ENCODE results near the gene MYLK2.
"Not testable (repeated sequence)": the region's sequence is repeated elsewhere in the genome, so short reads cannot be mapped to it uniquely, and the experiment has no call there.

Gene MYLK2

DNA sequence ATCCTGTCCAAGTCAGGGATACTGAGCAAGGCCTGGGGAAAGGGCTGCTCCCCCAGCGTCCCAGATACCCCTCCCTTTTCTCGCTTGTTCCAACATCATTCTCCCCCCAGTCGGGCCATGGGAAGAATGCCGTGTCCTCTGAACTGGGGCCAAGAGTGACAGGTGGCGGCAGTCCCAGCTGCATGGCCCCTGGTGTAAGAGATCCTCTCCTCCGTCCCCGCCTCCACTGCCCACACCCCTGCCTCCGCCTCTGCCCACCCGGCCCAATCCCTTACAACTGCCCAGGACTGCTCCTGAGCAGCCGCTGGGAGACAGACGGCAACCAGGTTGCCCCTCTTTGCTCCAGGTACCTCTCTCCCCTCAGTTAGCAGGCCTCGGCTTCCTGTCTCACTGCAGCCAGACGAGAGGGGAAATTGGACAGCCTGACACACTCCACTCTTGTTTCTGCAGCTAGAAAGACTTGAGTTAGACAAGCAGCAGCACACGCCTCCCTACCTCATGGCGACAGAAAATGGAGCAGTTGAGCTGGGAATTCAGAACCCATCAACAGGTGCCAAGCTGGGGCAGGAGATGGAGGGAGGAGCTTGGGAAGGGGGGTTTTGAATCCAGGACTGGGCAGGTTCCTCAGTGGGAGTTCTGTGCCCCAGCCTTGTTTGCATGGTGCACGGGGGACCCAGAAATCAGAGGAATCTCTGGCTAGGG is at the start of gene MYLK2:
TSS of gene MYLK2 (plus strand) at position 274 of the 702 bp plus-strand sequence. CDS start at position 499, 225 bp downstream.
- DNase-seq (ENCODE audit: low read depth in 3 of 3): no peak

DNA sequence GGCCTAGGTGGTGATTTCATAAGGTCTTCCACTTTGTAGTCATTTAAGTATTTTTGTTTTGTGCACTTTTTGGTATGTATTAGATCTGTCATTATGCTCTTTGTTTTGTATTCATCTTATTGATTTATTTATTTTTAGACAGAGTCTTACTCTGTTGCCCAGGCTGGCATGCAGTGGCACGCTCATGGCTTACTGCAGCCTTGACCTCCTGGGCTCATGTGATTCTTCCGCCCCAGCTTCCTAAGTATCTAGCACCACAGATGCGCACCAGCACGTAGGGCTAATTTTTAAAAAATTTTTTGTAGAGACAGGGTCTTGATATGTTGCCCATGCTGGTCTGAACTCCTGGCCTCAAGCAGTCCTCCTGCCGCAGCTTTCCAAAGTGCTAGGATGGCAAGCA is 49.5 kb upstream of the MYLK2 start:
- no peak for DNase-seq (ENCODE audit: low read depth in 3 of 3)

DNA sequence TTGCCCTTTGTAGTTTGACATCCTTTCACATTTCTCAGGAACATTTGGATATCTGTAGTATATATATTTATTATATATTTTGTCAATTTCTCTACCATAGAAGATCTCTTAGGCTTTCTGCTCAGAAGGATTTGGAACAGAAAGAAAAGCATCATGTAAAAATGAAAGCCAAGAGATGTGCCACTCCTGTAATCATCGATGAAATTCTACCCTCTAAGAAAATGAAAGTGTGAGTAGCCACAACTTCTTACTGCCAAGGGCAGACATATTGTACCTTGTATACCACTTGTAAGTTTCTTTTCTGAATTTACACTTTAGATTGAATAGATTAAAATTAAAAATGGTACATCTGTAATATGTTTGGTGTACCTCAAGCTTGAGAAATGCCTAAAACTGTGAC is 48.9 kb upstream of the MYLK2 start:
- no peak for DNase-seq (ENCODE audit: low read depth in 3 of 3)

DNA sequence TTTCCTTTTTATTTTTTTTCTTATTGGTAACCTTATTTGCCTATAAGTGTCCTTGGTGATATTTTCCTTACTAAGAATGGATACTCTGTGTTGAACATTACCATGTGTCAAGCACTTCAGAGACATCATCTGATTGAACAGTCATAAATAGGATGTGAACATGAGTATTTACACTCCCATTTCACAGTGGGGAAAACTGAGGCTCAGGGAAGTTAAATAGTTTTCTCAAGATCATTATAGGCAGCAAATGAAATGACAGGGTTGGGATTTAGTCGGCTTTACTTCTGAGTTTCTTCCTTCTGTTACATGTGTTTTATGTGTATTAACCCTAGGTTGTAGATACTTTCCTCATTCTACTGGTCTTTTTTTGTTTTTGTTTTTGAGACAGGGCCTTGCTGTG is 44.7 kb upstream of the MYLK2 start:
- no peak for DNase-seq (ENCODE audit: low read depth in 3 of 3)

DNA sequence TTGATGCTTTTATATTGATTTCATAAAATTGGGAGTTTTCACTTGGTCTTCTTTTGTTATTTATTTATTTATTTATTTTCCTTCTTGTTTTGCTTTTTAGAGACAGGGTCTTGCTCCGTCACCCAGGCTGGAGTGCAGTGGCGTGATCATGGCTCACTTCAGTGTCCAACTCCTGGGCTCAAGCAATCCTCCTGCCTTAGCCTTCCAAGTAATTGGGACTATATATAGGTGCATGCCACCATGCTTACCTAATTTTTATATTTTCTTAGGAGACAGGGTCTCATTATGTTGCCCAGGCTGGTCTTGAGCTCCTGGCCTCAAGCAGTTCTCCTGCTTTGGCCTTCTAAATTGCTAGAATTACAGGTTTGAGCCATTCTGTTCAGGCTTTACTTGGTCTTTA is 38.3 kb upstream of the MYLK2 start:
- DNase-seq (ENCODE audit: low read depth in 3 of 3): no peak

DNA sequence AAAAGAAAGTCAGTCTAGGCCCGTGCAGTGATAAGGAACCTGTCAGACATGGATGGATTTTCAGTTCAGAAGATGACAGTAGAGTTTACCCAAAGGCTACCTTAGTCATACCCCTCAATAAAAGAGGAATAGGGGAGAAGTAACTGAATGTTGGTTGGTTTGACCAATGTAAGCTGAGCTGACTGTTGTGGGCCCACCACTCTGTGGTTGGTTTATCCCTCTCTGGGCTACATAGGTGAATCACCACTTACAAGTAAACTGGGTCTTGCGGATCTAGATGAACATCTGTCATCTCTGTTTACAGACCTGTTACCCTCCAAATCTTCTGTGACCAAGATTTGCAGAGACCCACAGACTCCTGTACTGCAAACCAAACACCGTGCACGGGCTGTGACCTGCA is 37.2 kb upstream of the MYLK2 start:
- DNase-seq (ENCODE audit: low read depth in 3 of 3): no peak

DNA sequence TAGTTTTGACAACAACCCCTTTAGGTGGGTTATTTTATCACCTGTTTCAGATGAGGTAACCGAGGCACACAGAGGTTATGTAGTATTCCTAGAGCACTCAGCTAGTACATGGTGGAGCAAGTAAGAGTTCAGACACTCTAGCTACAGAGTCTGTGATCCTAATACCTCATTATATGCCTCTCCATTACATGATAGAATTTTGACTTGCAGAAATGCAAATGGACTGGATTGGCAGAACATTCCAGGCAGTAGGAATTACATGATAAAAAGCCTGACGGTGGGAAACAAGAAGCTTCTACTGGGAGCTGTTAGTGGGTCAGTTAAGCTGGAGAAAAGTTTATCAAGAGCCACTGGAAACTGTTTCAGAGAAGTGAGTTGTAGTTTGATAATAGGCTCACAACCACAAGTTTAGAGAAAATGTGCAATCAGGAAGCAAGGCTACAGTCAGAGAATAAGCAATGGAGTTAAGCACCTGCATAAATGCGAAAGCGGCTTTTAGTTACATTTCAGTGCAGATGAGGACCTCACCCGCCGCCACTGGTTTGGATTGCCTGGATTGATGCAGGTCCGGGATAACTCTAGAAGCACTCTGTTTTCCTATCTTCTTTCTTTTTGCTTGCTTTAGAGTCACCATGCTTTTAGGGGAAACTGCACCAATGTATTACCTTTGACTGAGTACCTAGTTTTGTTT is 34.7 kb upstream of the MYLK2 start:
- DNase-seq (ENCODE audit: low read depth in 3 of 3): no peak

DNA sequence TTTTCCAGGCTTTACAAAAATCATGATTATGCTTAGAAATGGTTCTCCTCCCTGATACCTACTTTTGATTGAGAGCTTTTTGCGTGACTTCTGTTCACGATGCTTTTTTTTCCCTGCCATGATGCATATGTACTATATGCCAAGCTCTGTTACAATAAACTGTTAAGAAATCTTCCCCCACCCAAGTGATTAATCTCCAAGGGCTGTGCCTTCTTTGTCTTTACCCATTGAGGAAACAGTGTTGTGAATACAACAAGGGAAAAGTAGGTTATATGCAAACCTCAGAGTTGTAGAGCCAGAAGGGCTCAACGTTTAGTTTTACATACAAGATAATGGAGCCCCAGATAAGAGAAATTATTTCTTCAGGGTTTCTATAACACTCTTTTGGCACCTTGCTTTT is 34.1 kb upstream of the MYLK2 start:
- no peak for DNase-seq (ENCODE audit: low read depth in 3 of 3)

DNA sequence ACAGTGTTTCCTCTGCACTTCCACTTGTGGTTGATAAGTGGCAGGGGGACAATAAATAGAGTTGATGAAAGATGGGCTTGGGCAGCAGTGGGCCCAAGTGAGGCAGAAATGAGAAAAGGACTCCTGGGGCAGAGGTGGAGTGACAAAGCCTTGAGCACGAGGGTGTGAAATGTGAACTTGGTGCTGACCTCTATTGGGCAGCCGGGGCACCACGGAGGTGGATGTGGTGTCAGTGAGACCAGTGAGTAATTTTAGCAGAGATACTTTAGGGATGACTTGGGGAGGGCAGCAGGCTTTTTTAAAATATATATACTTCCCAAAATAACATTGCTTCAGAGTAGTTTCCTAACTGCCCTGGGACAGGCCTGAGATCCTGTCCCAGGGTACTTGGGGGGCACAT is 30.6 kb upstream of the MYLK2 start:
- no peak for DNase-seq (ENCODE audit: low read depth in 3 of 3)

DNA sequence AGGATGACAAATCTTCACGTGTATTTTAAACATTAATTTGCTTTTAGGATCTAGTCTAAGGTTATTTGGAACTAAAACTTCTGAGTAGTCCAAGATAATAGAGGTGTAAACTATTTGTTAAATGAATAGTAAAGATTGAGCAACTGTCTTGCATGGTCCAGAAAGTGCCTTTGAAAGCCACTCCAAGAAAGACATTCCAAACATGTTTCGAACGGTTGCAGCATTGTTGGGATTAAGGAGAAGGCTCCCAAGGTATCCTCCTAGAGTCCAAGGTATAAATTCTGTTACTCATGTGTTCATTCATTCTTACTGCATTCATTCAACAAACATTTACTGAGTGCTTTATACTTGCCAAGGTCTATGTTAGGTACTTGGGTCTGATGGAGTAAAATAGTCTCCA is 28.8 kb upstream of the MYLK2 start:
- DNase-seq (ENCODE audit: low read depth in 3 of 3): no peak

DNA sequence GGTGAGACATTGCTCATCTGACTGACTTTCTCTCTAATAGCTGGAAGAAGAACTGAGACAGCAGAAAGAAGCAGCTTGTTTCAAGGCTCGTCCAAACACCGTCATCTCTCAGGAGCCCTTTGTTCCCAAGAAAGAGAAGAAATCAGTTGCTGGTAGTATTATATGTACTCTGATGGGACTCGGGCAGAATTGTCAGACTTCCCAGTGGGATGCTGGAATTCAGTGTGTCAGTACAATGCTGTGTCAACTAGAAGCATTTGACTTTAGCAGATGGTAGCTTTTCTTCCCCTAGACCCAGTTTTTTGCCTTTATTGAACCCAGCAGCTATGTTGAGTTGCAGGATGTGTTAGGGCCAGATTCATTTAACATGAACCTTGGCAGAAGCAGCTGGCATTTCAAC is 21.8 kb upstream of the MYLK2 start:
- DNase-seq (ENCODE audit: low read depth in 3 of 3): no peak

DNA sequence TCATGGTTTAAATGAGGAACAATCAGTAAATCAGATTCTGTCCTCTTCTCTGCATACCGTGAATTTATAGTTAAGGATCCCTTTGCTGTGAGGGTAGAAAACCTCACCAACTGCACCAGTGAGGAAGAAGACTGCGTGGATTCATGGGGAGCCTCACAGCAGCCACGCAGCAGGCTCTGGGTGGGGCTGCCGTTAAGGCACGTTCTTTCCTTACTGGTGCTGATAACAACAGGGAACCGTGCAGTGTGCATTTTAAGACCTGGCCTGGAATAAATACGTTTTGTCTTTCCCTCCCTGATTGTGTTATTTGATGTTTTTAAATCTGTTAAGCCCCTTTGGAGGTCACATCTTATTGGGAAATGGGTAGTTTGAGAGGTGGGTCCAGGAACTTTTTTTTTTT is 17.6 kb upstream of the MYLK2 start:
- no peak for DNase-seq (ENCODE audit: low read depth in 3 of 3)

DNA sequence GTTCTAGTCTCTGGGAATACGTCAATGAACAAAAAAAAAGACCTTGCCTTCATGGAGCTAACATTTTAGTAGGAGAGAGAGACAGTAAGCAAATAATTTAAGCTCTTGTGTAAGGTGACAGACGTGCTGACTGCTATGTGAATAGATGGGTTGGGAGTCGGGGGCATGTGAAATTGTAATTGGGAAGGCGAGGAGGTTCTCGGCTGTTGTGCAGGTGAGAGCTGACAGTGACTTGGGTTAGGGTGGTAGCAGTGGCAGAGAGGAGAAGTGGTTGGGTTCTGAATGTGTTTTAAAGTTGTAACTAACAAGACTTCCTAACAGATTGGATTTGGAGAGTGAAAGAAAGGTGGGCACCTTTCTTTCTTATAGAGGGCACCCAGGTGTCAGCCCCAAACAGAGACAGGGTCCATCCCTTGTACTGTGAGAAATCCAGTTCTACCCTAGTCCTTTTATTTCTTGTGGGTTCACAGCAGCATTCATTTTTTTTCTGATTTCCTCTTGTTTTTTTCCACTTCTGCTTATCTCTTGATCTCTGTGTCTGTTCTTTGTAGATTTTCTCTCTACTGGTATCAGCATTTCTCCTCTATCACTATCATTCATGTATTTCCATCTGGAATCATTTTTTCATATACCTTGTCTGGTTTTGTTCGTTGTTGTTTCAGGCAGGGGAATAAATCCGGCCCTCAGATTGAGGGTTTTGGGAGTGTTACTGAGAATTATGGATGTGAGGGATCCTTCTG is 15.4 kb upstream of the MYLK2 start:
- no peak for DNase-seq (ENCODE audit: low read depth in 3 of 3)

DNA sequence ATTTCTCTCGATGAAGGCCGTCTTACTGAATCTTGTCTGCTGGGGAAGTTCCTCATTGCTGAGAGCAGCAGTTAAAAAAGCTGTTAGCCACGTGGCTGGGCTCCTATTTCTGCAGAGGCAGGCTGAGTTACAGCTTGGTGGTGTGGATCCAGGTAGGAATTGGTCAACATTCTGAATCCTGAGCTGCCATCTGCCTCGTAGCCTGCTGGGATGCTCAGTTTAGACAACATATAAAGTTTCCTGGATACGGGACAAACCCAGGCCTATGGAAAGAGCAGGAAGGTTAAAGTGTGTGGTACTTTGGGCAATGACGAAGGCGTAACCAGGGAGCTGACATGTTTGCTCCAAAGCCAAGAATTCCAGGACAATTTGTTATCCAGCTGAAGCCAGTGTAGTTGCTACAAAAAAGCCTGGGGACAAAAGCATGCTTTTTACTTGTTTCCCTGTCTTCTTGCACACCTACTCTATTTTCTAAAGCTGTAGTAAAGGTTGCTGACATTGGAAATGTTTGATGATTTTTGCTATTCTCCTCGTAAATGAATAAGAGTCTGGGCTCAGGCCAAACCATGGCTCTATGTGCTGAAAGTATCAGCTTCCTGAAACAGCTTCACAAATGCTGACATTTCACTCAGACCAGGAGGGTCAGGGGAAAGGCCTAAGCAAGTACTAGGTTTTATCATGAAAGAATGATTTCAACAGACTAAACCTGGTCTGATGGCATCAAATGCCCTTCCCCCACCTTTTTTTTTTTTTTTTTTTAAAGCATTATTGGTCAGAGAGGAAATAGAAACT is 12.4 kb upstream of the MYLK2 start:
- no peak for DNase-seq (ENCODE audit: low read depth in 3 of 3)

DNA sequence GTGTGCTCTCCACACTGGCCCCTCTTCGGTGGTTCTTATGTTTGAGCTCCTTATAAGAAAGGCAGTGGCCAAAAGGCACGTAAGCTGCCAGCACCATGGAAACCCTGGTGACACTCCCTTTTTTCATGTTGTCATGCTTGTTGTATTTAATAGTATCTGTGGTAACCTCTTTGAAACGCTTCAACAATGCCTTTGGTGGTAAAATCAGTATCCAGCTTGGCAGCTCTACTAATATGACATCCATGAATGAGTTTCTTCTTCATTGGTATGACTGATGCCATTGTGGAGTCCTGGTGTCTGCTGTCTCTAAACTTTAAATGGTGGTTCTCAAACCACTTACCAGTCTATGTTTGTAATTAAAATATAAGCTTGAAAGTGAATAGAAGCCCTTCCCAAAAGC is 10.7 kb upstream of the MYLK2 start:
- DNase-seq (ENCODE audit: low read depth in 3 of 3): no peak

DNA sequence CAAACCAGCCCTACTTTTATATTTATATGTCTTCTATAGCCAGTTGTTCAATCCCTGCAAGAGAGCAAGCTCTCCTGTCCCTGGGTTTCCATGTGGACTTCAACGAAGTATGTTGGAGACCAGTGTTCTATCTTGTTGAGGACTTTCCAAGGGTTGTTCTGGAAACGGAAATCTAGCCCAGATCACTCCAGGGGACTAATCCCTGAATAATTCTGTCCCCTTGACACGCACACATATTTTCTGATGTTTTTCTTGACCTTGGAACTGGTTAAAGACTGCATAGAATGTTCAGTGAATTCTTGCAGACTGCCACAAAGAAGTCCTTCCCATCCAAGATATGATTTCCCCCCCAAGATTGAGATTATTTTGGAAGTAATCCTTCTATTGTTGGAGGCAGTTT is 9.5 kb upstream of the MYLK2 start:
- DNase-seq (ENCODE audit: low read depth in 3 of 3): no peak

DNA sequence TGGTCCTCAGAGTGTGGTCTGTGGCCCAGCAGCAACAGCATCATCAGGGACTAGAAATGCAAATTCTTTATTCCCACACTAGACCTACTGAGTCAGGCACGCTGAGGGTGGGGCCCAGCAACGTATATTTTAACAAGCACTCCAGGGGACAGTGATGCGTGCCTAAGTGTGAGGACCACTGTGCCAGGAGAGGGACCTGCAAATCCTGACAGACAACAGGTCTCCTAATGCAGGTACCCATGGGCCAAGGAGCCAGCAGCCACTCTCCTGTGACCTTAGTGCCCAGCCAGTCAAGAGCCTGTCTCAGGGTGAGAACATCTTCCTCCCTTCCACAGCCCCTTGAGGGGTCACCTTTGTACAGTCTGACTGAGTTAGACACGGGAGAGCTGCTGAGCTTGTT is 8.0 kb upstream of the MYLK2 start:
- DNase-seq (ENCODE audit: low read depth in 3 of 3): no peak

DNA sequence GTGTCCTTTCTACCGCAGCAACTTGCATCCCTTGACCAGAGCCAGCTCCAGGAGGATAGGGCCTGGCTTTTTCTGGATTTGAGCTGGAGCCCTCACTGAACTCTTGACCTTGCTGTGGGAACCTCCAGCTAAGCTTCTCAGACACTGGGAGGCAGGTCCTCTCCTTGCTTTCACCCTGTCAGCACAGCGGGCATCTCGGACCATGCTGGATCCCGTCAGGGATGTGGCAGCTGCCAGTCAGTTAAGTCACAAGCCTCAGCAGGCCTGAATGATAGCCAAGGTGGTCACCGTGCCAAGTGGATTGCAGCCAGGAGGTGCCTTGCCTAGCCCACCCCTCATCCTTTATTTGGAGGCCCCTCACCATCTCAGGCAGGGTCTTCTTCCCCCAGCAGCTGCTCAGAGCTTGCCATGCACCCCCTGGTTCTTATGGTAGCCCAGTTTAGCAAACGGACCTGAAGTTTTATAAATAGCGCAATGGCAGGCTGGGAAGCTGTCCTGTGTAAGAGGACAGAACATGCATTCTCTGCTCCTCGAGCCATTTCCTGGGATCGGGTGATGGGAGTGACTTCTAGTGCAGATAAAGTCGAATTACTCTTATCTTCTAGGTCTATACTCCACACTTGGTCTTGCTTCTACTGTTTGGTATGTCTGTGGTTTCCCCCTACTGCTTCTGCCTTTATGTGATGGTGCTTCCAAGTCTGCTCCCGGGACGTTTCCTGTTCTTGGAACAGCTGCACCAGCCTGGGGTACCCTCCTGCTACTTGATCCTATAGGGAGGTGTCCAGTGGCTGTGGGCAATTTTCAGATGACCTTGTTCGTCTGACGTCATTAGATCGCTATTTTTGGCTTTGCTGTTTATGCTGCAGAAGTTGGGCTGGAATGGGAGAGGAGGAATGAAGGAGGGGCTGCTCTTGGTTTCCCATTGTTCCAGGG is 7.1 kb upstream of the MYLK2 start:
- DNase-seq (ENCODE audit: low read depth in 3 of 3): no peak

DNA sequence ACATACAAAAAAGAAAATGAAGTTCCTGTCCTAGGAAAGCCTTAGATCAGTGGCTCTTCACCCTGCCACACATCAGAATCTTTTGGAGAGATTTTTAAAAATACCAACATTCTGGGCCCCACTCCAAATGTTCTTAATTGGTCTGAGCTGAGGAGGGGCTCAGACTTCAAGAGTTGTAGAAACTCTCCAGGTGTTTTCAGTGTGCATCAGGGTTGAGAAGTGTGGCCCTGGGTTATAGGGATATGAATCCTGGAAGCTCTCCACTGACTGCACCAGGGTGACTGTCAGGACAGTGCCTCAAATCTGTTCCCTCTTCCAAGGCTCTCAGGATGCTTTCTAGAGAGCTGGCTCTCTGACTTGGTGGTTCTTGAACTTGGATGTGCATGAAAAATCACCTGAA is 5.5 kb upstream of the MYLK2 start:
- no peak for DNase-seq (ENCODE audit: low read depth in 3 of 3)

DNA sequence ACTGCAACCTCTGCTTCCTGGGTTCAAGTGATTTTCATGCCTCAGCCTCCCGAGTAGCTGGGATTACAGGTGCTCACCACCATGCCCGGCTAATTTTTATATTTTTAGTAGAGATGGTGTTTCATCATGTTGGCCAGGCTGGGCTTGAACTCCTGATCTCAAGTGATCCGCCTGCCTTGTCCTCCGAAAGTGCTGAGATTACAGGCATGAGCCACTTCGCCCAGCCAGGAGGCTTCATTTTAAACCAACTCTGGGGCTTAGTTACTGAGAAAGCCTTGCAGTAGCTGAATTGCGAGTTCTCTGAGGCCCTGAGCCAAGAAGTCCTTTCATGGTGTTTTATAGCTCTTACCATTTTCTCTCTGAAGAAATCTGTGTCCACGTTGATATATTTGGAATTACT is 5.0 kb upstream of the MYLK2 start:
- DNase-seq (ENCODE audit: low read depth in 3 of 3): not testable (repeated sequence)

Data from stimulated activated CD4-positive, alpha-beta T cell treated with anti-CD3 and anti-CD28 coated beads, TNF-alpha, amount 100 ng/mL, for 48 hours (primary cell).